HG02840 (cell line): Measurements from ENCODE around the gene LAMC2.
"Not testable (repeated sequence)": the region's sequence is repeated elsewhere in the genome, so short reads cannot be mapped to it uniquely, and the experiment has no call there.

Experiments used
- ATAC-seq: cut with Tn5 transposase; IDR thresholded peaks from one replicate; pipeline ENCODE4 v1.9.1; 2021; ENCODE audit warnings: mild to moderate bottlenecking, moderate library complexity, moderate number of reproducible peaks; ENCODE audit not compliant: unreplicated experiment, low FRiP score

LAMC2 gene

GRCh38 chr1:183185941-183186490 is at the start of gene LAMC2:
LAMC2 (plus strand) TSS chr1:183186264; CDS start chr1:183186353, 89 bp downstream.
- ATAC-seq: no peak

GRCh38 chr1:183137782-183138181 is 48.3 kb upstream of the LAMC2 start:
- ATAC-seq: no peak

- no peak for ATAC-seq
Measured at GRCh38 chr1:183138301-183138700, 47.8 kb upstream of the LAMC2 start.

- ATAC-seq: no peak
Measured at GRCh38 chr1:183139281-183139942, 46.7 kb upstream of the LAMC2 start.

- ATAC-seq: no peak
Measured at GRCh38 chr1:183140633-183141032, 45.4 kb upstream of the LAMC2 start.

GRCh38 chr1:183142171-183142570 is 43.9 kb upstream of the LAMC2 start:
- no peak for ATAC-seq

- no peak for ATAC-seq
Measured at GRCh38 chr1:183143576-183144315, 42.3 kb upstream of the LAMC2 start.

- no peak for ATAC-seq
Measured at GRCh38 chr1:183144752-183145151, 41.3 kb upstream of the LAMC2 start.

- no peak for ATAC-seq
Measured at GRCh38 chr1:183147735-183148134, 38.3 kb upstream of the LAMC2 start.

- no peak for ATAC-seq
Measured at GRCh38 chr1:183148599-183148998, 37.5 kb upstream of the LAMC2 start.

GRCh38 chr1:183149273-183149672 is 36.8 kb upstream of the LAMC2 start:
- no peak for ATAC-seq

- not testable (repeated sequence) for ATAC-seq
Measured at GRCh38 chr1:183150032-183150431, 36.0 kb upstream of the LAMC2 start.

- ATAC-seq: no peak
Measured at GRCh38 chr1:183150445-183150844, 35.6 kb upstream of the LAMC2 start.

GRCh38 chr1:183152180-183152579 is 33.9 kb upstream of the LAMC2 start:
- no peak for ATAC-seq

- ATAC-seq: no peak
Measured at GRCh38 chr1:183155939-183156338, 30.1 kb upstream of the LAMC2 start.

GRCh38 chr1:183159960-183160359 is 26.1 kb upstream of the LAMC2 start:
- ATAC-seq: no peak

GRCh38 chr1:183161391-183161790 is 24.7 kb upstream of the LAMC2 start:
- ATAC-seq: no peak

GRCh38 chr1:183163316-183163715 is 22.7 kb upstream of the LAMC2 start:
- ATAC-seq: no peak

- ATAC-seq: no peak
Measured at GRCh38 chr1:183164340-183164739, 21.7 kb upstream of the LAMC2 start.

- ATAC-seq: no peak
Measured at GRCh38 chr1:183164963-183165362, 21.1 kb upstream of the LAMC2 start.

- ATAC-seq: no peak
Measured at GRCh38 chr1:183165456-183165855, 20.6 kb upstream of the LAMC2 start.

GRCh38 chr1:183166454-183166853 is 19.6 kb upstream of the LAMC2 start:
- no peak for ATAC-seq
